Measurements from ENCODE around the gene SOCS2. TPM values are rescaled to one million over a fixed set of nuclear protein-coding genes. Genes with fewer than 3 reads are reported as not detected.

The SOCS2 gene
- total RNA-seq, 1 experiment from 2014 or later: 15.2 TPM

- Histone ChIP-seq H3K27ac (ENCODE audit: low read depth, low read length) (no peak overlapping the region), H3K9me3 (ENCODE audit: control insufficient read depth in 1 of 2, insufficient read depth in 1 of 2, low read depth in 1 of 2, low read length in 2 of 2) (no peaks in the 10 kb centered on the region), H4K20me1 (ENCODE audit: insufficient read depth) (no peaks in the 10 kb centered on the region), H3K4me1 (ENCODE audit: control insufficient read depth in 1 of 2, insufficient read depth in 2 of 2, low read length in 2 of 2) (peaks cover 0 to 4% of the 10 kb centered on the region in 2 experiments; a peak in 1 of 4 replicates), H3K9ac (ENCODE audit: low read length) (no peak overlapping the region), H2AFZ (ENCODE audit: low read depth, low read length, poor library complexity, severe bottlenecking) (no peak overlapping the region), H3K4me3 (replicated peaks in 1 of 2; ENCODE audit: low read depth in 1 of 2, low read length in 2 of 2) (no peak overlapping the region), H3K4me2 (ENCODE audit: low read length) (no peak overlapping the region), H3K27me3 (ENCODE audit: insufficient read depth, low read length) (no peaks in the 10 kb centered on the region), H3K36me3 (ENCODE audit: control insufficient read depth in 1 of 2, insufficient read depth in 2 of 2, low read length in 2 of 2) (no peaks in the 10 kb centered on the region), H3K9me2 (ENCODE audit: insufficient read depth) (no peaks in the 10 kb centered on the region), H3K79me2 (ENCODE audit: insufficient read depth, low read length) (no peaks in the 10 kb centered on the region)
- RAD21 ChIA-PET (ENCODE audit: low non-redundant PET in 1 of 2, low total read pairs in 2 of 2, uncharacterized antibody in 2 of 2, unreplicated experiment in 2 of 2): no interaction called here
- no TSS peak for BruUV-seq (replicated peaks)
- POLR2A ChIA-PET: no interaction called here
- ATAC-seq (no peak), DNase-seq (ENCODE audit: low read depth, low spot score) (no peak)
- intact Hi-C loops (cut with micrococcal nuclease): no loop called here
- no peak for TF ChIP-seq REST (IDR thresholded peaks at IDR 0.05; ENCODE audit: low read depth)
- no peak for TF ChIP-seq RAD21 (IDR thresholded peaks at IDR 0.05; ENCODE audit: low read depth)
- no peak for TF ChIP-seq ELF1 (IDR thresholded peaks at IDR 0.05; ENCODE audit: borderline replicate concordance, low read depth)
- no peak for TF ChIP-seq CEBPB (IDR thresholded peaks at IDR 0.05; ENCODE audit: low read depth)
- no peak for TF ChIP-seq ZBTB33 (IDR thresholded peaks at IDR 0.05; ENCODE audit: extremely low read depth, insufficient replicate concordance, low read length)
- no peak for TF ChIP-seq EZH2 (IDR thresholded peaks at IDR 0.05)
- TF ChIP-seq ATF3 (IDR thresholded peaks at IDR 0.05): no peak
- TF ChIP-seq SIN3A (IDR thresholded peaks at IDR 0.05; ENCODE audit: low read depth): no peak
- TF ChIP-seq, protein P1, sequence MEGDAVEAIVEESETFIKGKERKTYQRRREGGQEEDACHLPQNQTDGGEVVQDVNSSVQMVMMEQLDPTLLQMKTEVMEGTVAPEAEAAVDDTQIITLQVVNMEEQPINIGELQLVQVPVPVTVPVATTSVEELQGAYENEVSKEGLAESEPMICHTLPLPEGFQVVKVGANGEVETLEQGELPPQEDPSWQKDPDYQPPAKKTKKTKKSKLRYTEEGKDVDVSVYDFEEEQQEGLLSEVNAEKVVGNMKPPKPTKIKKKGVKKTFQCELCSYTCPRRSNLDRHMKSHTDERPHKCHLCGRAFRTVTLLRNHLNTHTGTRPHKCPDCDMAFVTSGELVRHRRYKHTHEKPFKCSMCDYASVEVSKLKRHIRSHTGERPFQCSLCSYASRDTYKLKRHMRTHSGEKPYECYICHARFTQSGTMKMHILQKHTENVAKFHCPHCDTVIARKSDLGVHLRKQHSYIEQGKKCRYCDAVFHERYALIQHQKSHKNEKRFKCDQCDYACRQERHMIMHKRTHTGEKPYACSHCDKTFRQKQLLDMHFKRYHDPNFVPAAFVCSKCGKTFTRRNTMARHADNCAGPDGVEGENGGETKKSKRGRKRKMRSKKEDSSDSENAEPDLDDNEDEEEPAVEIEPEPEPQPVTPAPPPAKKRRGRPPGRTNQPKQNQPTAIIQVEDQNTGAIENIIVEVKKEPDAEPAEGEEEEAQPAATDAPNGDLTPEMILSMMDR (IDR thresholded peaks at IDR 0.05 in 2 of 3, conservative IDR thresholded peaks at IDR 0.05 in 1 of 3; ENCODE audit: borderline replicate concordance in 1 of 3, insufficient read depth in 1 of 3, low read depth in 2 of 3, low read length in 2 of 3): no peak
- no peak for TF ChIP-seq ZNF274 (IDR thresholded peaks at IDR 0.05; ENCODE audit: low read depth, low read length)
- TF ChIP-seq FOSL1 (IDR thresholded peaks at IDR 0.05; ENCODE audit: low read depth): no peak
- no peak for TF ChIP-seq MAX (IDR thresholded peaks at IDR 0.05)
- no peak for TF ChIP-seq POLR2A (IDR thresholded peaks at IDR 0.05; ENCODE audit: borderline replicate concordance, extremely low read depth, insufficient read depth, insufficient read length)
- CTCF ChIA-PET: no interaction called here
Observed at GRCh38 chr12:93597608-93598007, 25.1 kb downstream of the SOCS2 start.

Measured in HCT116 (cell line).